ENCODE data around the gene PALLD.

GRCh38 chr4:168689791-168690190 lies 192.9 kb downstream of the PALLD start:
- no peak for TF ChIP-seq CTCF (conservative IDR thresholded peaks at IDR 0.05; ENCODE audit: low read depth, low read length)
- TF ChIP-seq EZH2 (IDR thresholded peaks at IDR 0.05; ENCODE audit: low read length, unreplicated experiment): no peak
- no peak for TF ChIP-seq EZH2phosphoT487 (IDR thresholded peaks at IDR 0.05; ENCODE audit: borderline replicate concordance, low read length)
